ENCODE measurements around the gene TNFRSF25. TPM values are rescaled to one million over a fixed set of nuclear protein-coding genes. Genes with fewer than 3 reads are reported as not detected.
"Not testable (repeated sequence)": the region's sequence is repeated elsewhere in the genome, so short reads cannot be mapped to it uniquely, and the experiment has no call there.

The TNFRSF25 gene
- polyA plus RNA-seq, 1 donor from 2014 or later = 52.2 TPM

DNA sequence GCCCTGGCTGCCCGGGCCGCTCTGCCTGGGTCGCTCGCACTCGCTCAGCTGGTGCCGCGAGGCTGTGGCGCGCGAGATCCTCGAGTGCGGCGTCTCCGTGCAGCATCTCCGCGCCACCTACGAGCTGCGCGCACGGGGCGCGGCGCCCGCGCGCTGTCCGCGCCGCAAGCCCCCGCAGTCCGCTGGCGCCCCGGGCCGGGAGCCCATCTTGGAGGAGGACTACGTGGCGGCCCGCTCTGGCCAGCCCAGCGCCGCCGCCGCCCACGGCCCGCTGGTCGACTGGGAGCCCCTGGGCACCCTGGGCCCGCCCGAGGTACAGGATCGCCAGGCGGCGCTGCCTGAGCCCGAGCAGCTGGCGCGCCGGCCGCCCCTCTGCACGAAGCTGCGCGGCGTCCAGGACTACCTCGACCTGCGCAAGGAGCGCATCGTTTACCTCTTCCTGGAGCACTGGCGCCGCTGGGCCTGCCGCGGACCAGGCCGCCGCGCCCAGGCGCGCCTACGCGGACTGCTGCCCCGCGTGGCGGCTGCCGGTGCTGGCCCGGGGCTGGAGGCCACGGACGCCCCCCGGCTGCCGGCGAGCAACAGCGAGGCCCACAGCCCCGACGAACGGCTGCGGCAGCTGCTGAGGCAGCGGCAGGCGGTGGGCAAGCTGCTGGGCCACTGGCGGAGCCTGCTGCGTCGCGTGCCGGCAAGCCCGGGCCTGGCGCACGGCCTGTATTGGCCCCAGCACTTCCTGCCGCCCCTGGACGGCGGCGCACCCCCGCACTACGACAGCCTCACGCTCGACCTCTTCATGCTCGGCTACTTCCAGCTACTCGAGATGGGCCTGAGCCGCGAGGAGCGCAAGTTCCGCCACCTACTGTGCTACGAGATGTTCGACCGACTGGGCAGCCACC is 10.9 kb downstream of the TNFRSF25 start:
- no peak overlapping the region for H3K4me3 ChIP-seq (ENCODE audit: low read length)
- no peak overlapping the region for H3K27ac ChIP-seq (ENCODE audit: low read length)
- no peak overlapping the region for H3K9ac ChIP-seq (ENCODE audit: low read length)
- H3K4me2 ChIP-seq (ENCODE audit: low read length) = no peak overlapping the region
- no peaks in the 10 kb centered on the region for H3K9me2 ChIP-seq (ENCODE audit: insufficient read depth, low read length)
- H2AFZ ChIP-seq (ENCODE audit: low read depth, low read length) = no peak overlapping the region
- no peaks in the 10 kb centered on the region for H3K36me3 ChIP-seq (ENCODE audit: insufficient read depth, low read length)
- no peaks in the 10 kb centered on the region for H4K20me1 ChIP-seq (ENCODE audit: insufficient read depth)
- H3F3A ChIP-seq (ENCODE audit: insufficient read depth, low read length, poor library complexity, severe bottlenecking) = no peaks in the 10 kb centered on the region
- H3K9me3 ChIP-seq (ENCODE audit: low read length) = no peaks in the 10 kb centered on the region
- H3K79me2 ChIP-seq (replicated peaks; ENCODE audit: insufficient read depth, low read length) = no peaks in the 10 kb centered on the region
- H3K27me3 ChIP-seq (ENCODE audit: insufficient read depth, low read depth, low read length) = no peaks in the 10 kb centered on the region
- TF ChIP-seq SMC3 (conservative IDR thresholded peaks at IDR 0.05; ENCODE audit: poor library complexity) = no peak
- no peak for TF ChIP-seq TAF1 (IDR thresholded peaks at IDR 0.05; ENCODE audit: low read depth)
- no peak for TF ChIP-seq EZH2 (IDR thresholded peaks at IDR 0.05; ENCODE audit: borderline replicate concordance, insufficient read depth, low read length, poor library complexity, severe bottlenecking)
- no peak for TF ChIP-seq EP300 (conservative IDR thresholded peaks at IDR 0.05; ENCODE audit: poor library complexity, severe bottlenecking)
- TF ChIP-seq RAD21 (conservative IDR thresholded peaks at IDR 0.05) = no peak
- TF ChIP-seq, protein P1, sequence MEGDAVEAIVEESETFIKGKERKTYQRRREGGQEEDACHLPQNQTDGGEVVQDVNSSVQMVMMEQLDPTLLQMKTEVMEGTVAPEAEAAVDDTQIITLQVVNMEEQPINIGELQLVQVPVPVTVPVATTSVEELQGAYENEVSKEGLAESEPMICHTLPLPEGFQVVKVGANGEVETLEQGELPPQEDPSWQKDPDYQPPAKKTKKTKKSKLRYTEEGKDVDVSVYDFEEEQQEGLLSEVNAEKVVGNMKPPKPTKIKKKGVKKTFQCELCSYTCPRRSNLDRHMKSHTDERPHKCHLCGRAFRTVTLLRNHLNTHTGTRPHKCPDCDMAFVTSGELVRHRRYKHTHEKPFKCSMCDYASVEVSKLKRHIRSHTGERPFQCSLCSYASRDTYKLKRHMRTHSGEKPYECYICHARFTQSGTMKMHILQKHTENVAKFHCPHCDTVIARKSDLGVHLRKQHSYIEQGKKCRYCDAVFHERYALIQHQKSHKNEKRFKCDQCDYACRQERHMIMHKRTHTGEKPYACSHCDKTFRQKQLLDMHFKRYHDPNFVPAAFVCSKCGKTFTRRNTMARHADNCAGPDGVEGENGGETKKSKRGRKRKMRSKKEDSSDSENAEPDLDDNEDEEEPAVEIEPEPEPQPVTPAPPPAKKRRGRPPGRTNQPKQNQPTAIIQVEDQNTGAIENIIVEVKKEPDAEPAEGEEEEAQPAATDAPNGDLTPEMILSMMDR (IDR thresholded peaks at IDR 0.05; ENCODE audit: poor library complexity, severe bottlenecking) = no peak
- TF ChIP-seq MXI1 (conservative IDR thresholded peaks at IDR 0.05; ENCODE audit: poor library complexity, severe bottlenecking) = no peak
- TF ChIP-seq, protein P2, sequence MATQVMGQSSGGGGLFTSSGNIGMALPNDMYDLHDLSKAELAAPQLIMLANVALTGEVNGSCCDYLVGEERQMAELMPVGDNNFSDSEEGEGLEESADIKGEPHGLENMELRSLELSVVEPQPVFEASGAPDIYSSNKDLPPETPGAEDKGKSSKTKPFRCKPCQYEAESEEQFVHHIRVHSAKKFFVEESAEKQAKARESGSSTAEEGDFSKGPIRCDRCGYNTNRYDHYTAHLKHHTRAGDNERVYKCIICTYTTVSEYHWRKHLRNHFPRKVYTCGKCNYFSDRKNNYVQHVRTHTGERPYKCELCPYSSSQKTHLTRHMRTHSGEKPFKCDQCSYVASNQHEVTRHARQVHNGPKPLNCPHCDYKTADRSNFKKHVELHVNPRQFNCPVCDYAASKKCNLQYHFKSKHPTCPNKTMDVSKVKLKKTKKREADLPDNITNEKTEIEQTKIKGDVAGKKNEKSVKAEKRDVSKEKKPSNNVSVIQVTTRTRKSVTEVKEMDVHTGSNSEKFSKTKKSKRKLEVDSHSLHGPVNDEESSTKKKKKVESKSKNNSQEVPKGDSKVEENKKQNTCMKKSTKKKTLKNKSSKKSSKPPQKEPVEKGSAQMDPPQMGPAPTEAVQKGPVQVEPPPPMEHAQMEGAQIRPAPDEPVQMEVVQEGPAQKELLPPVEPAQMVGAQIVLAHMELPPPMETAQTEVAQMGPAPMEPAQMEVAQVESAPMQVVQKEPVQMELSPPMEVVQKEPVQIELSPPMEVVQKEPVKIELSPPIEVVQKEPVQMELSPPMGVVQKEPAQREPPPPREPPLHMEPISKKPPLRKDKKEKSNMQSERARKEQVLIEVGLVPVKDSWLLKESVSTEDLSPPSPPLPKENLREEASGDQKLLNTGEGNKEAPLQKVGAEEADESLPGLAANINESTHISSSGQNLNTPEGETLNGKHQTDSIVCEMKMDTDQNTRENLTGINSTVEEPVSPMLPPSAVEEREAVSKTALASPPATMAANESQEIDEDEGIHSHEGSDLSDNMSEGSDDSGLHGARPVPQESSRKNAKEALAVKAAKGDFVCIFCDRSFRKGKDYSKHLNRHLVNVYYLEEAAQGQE (IDR thresholded peaks at IDR 0.05; ENCODE audit: borderline replicate concordance) = no peak
- no peak for TF ChIP-seq POLR2AphosphoS5 (IDR thresholded peaks at IDR 0.05)

DNA sequence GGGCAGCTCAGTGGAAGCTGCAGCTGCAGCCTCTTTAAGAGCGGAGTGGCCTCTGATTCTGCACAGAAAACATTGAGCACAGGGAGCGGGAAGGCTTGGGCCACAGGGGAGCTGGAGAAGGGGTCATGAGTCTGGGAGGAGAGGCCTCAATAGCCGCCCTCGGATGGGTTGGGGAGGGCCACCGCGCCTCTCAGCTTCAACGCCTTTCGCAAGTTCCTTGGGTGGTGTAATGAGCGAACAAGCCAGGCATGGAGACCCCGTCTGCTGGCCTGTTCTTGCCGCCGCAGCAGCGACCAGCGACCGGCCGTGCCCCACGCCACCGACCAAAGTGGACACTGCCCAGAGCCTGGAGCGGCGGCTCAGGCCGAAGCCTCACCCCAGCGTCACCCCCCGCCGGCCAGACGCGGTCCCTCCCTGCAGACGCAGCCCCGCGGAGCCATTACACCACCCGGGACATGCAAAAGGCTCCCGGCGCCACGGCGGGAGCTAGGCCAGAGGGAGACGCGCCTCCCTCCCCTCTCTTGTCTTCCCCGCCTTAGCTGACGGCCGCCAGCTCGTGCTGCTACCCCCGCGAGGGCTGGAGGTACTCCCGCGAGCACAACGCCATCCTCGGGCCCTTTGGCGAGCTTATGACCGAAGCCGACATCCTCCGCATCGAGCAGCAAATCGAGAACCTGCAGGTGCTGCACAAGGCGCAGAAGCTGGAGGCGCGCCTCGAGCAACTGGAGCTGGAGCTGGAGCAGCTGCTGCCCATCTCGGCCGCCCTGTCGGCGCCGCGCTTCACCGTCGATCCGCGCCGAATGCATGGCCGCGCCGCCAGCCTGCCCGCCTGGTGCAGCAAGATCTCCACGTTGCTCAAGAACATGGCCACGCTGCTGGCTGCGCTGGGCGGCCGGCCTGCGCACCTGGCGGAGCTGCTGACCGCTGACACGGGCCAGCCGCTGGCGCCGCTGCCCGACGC is 11.8 kb downstream of the TNFRSF25 start:
- not testable (repeated sequence) for H3F3A ChIP-seq (ENCODE audit: insufficient read depth, low read length, poor library complexity, severe bottlenecking); H3K9me3 ChIP-seq (ENCODE audit: low read length); H3K27me3 ChIP-seq (ENCODE audit: insufficient read depth, low read depth, low read length); H3K79me2 ChIP-seq (replicated peaks; ENCODE audit: insufficient read depth, low read length); H3K27ac ChIP-seq (ENCODE audit: low read length); H3K36me3 ChIP-seq (ENCODE audit: insufficient read depth, low read length); H4K20me1 ChIP-seq (ENCODE audit: insufficient read depth); H3K9me2 ChIP-seq (ENCODE audit: insufficient read depth, low read length); H3K4me2 ChIP-seq (ENCODE audit: low read length); H2AFZ ChIP-seq (ENCODE audit: low read depth, low read length); H3K4me3 ChIP-seq (ENCODE audit: low read length); H3K9ac ChIP-seq (ENCODE audit: low read length)
